Activated CD8-positive, alpha-beta memory T cell treated with anti-CD3 and anti-CD28 coated beads, Interleukin-2, amount 10 ng/mL, durations not matched to agents 7 days and 5 days (primary cell): Measurements from ENCODE around the gene ARV1. TPM values are rescaled to one million over a fixed set of nuclear protein-coding genes. Genes with fewer than 3 reads are reported as not detected.
A peak's percentile ranks its signal among the peaks of the same experiment; 100 is the strongest.

Experiments
- ATAC-seq: fragments of 150-1000 bp; cut with Tn5 transposase; one replicate; pipeline ENCODE4 v1.10.0; 2021; ENCODE audit warnings: moderate library complexity
- CTCF ChIA-PET: fragments of 350-600 bp; sonication (Branson Sonifier 250); formaldehyde crosslinking; loops from one replicate; lab custom pipeline; 2021; ENCODE audit warnings: antibody characterized with exemption; lab: Charles Lee
- DNase-seq: peaks from one replicate; pipeline ENCODE4 v3.0.0-alpha.2; 2020
- H3K27ac Mint-ChIP-seq: one replicate; pipeline ENCODE4 v1.8.0; 2021; ENCODE audit warnings: mild to moderate bottlenecking, mixed read lengths
- H3K27me3 Mint-ChIP-seq: one replicate; pipeline ENCODE4 v1.8.0; 2021; ENCODE audit warnings: mixed read lengths
- H3K36me3 Mint-ChIP-seq: one replicate; pipeline ENCODE4 v1.8.0; 2021; ENCODE audit warnings: mild to moderate bottlenecking, mixed read lengths
- H3K4me1 Mint-ChIP-seq: one replicate; pipeline ENCODE4 v1.8.0; 2021; ENCODE audit warnings: mixed read lengths
- H3K4me3 Mint-ChIP-seq: one replicate; pipeline ENCODE4 v1.8.0; 2021; ENCODE audit warnings: mild to moderate bottlenecking, moderate library complexity, mixed read lengths
- H3K9me3 Mint-ChIP-seq: one replicate; pipeline ENCODE4 v1.8.0; 2022; ENCODE audit warnings: low read depth, mixed read lengths
- total RNA-seq, 2 experiments: library from RNA; stranded (reverse); gene quantifications; one replicate each; pipeline ENCODE4 v1.2.3, GENCODE V29; 2021

Gene ARV1
- total RNA-seq, 2 experiments from 2014 or later: 12.9 to 16.0 TPM

GRCh38 chr1:230958370-230958769 is 20.5 kb upstream of the ARV1 start:
- no peak overlapping the region for H3K4me3 Mint-ChIP-seq
- DNase-seq (no peak), ATAC-seq (no peak)
- no peak overlapping the region for H3K27ac Mint-ChIP-seq
- H3K9me3 Mint-ChIP-seq: no peaks in the 10 kb centered on the region
- peaks cover 2% of the 10 kb centered on the region for H3K4me1 Mint-ChIP-seq
- peaks cover 56% of the 10 kb centered on the region for H3K36me3 Mint-ChIP-seq
- no peaks in the 10 kb centered on the region for H3K27me3 Mint-ChIP-seq
- CTCF ChIA-PET: interaction anchor here (1.0 to 3.2 kb wide), 3 partner anchors 13 to 40 kb away, joined by 3 to 7 read pairs (median 4); partner anchors contain the start of genes ARV1 and TTC13

GRCh38 chr1:230964896-230965295 is 14.0 kb upstream of the ARV1 start:
- CTCF ChIA-PET: no interaction called here
- Mint-ChIP-seq H3K36me3 (peaks cover 31% of the 10 kb centered on the region), H3K4me3 (no peak overlapping the region), H3K4me1 (peaks cover 6% of the 10 kb centered on the region), H3K9me3 (no peaks in the 10 kb centered on the region), H3K27me3 (no peaks in the 10 kb centered on the region), H3K27ac (no peak overlapping the region)
- no peak for DNase-seq
- no peak for ATAC-seq

GRCh38 chr1:230965535-230965934 is 13.4 kb upstream of the ARV1 start:
- Mint-ChIP-seq H3K36me3 (peaks cover 28% of the 10 kb centered on the region), H3K27ac (no peak overlapping the region), H3K9me3 (no peaks in the 10 kb centered on the region), H3K4me3 (no peak overlapping the region), H3K4me1 (peaks cover 9% of the 10 kb centered on the region), H3K27me3 (no peaks in the 10 kb centered on the region)
- no peak for ATAC-seq
- CTCF ChIA-PET: interaction anchor here (1.2 kb wide), 1 partner anchor 14 kb away, joined by 3 read pairs; the partner anchor contains the start of gene ARV1
- DNase-seq: no peak

- H3K4me1 Mint-ChIP-seq: peaks cover 9% of the 10 kb centered on the region
- H3K4me3 Mint-ChIP-seq: no peak overlapping the region
- no peaks in the 10 kb centered on the region for H3K27me3 Mint-ChIP-seq
- no peak overlapping the region for H3K27ac Mint-ChIP-seq
- no peaks in the 10 kb centered on the region for H3K9me3 Mint-ChIP-seq
- CTCF ChIA-PET: interaction anchor here (1.2 kb wide), 1 partner anchor 13 kb away, joined by 3 read pairs; the partner anchor contains the start of gene ARV1
- peaks cover 21% of the 10 kb centered on the region for H3K36me3 Mint-ChIP-seq
- DNase-seq (no peak), ATAC-seq (no peak)
Observed at GRCh38 chr1:230966358-230966873, 12.5 kb upstream of the ARV1 start.

- no peak overlapping the region for H3K27ac Mint-ChIP-seq
- no peaks in the 10 kb centered on the region for H3K9me3 Mint-ChIP-seq
- ATAC-seq (no peak), DNase-seq (no peak)
- H3K4me1 Mint-ChIP-seq: peaks cover 37% of the 10 kb centered on the region
- no peaks in the 10 kb centered on the region for H3K27me3 Mint-ChIP-seq
- no peak overlapping the region for H3K4me3 Mint-ChIP-seq
- CTCF ChIA-PET: interaction anchor here (1.5 kb wide), 1 partner anchor 9 kb away, joined by 8 read pairs; the partner anchor contains the start of genes ARV1 and TTC13
- H3K36me3 Mint-ChIP-seq: peaks cover 14% of the 10 kb centered on the region
Observed at GRCh38 chr1:230970432-230970831, 8.5 kb upstream of the ARV1 start.

GRCh38 chr1:230971771-230972170 is 7.1 kb upstream of the ARV1 start:
- DNase-seq: no peak
- no peaks in the 10 kb centered on the region for H3K27me3 Mint-ChIP-seq
- H3K4me1 Mint-ChIP-seq: peaks cover 49% of the 10 kb centered on the region
- peak overlapping the region; percentile 3 for H3K27ac Mint-ChIP-seq
- H3K36me3 Mint-ChIP-seq: peaks cover 26% of the 10 kb centered on the region
- CTCF ChIA-PET: interaction anchor here (1.1 to 1.5 kb wide), 2 partner anchors 14 to 24 kb away, joined by 3 to 4 read pairs; no protein-coding TSS in a partner anchor
- ATAC-seq: no peak
- H3K4me3 Mint-ChIP-seq: no peak overlapping the region
- no peaks in the 10 kb centered on the region for H3K9me3 Mint-ChIP-seq

- Mint-ChIP-seq H3K9me3 (no peaks in the 10 kb centered on the region), H3K4me3 (peak overlapping the region; percentile 52), H3K27me3 (no peaks in the 10 kb centered on the region), H3K36me3 (peaks cover 31% of the 10 kb centered on the region), H3K27ac (peak overlapping the region; percentile 89), H3K4me1 (peaks cover 57% of the 10 kb centered on the region)
- peak; percentile 86 for DNase-seq
- CTCF ChIA-PET: interaction anchor here (1.0 to 1.3 kb wide), 2 partner anchors 54 to 331 kb away, joined by 3 read pairs; no protein-coding TSS in a partner anchor
- peak; percentile 74 for ATAC-seq
Observed at GRCh38 chr1:230972855-230973271, 6.0 kb upstream of the ARV1 start.

GRCh38 chr1:230975636-230976035 is 3.3 kb upstream of the ARV1 start:
- no peaks in the 10 kb centered on the region for H3K27me3 Mint-ChIP-seq
- no peak for DNase-seq
- no peak for ATAC-seq
- H3K4me1 Mint-ChIP-seq: peaks cover 54% of the 10 kb centered on the region
- H3K4me3 Mint-ChIP-seq: no peak overlapping the region
- H3K9me3 Mint-ChIP-seq: no peaks in the 10 kb centered on the region
- H3K36me3 Mint-ChIP-seq: peaks cover 25% of the 10 kb centered on the region
- H3K27ac Mint-ChIP-seq: peak overlapping the region; percentile 20
- CTCF ChIA-PET: interaction anchor here (1.0 kb wide), 1 partner anchor 58 kb away, joined by 3 read pairs; no protein-coding TSS in a partner anchor

GRCh38 chr1:230976360-230976759 is 2.5 kb upstream of the ARV1 start:
- Mint-ChIP-seq H3K4me1 (peaks cover 54% of the 10 kb centered on the region), H3K4me3 (peak overlapping the region; percentile 20), H3K27ac (peak overlapping the region; percentile 96), H3K9me3 (no peaks in the 10 kb centered on the region), H3K36me3 (peaks cover 24% of the 10 kb centered on the region), H3K27me3 (no peaks in the 10 kb centered on the region)
- ATAC-seq (no peak), DNase-seq (no peak)
- CTCF ChIA-PET: interaction anchor here (0.7 kb wide), 1 partner anchor 20 kb away, joined by 3 read pairs; no protein-coding TSS in a partner anchor

GRCh38 chr1:230976825-230977747 is 1.8 kb upstream of the ARV1 start:
- ATAC-seq (no peak), DNase-seq (peak; percentile 65)
- H3K4me3 Mint-ChIP-seq: peak overlapping the region; percentile 89
- H3K9me3 Mint-ChIP-seq: no peaks in the 10 kb centered on the region
- no peaks in the 10 kb centered on the region for H3K27me3 Mint-ChIP-seq
- CTCF ChIA-PET: interaction anchor here (0.7 to 2.4 kb wide), 2 partner anchors 20 to 60 kb away, joined by 3 to 14 read pairs; no protein-coding TSS in a partner anchor
- H3K36me3 Mint-ChIP-seq: peaks cover 24% of the 10 kb centered on the region
- H3K27ac Mint-ChIP-seq: peak overlapping the region; percentile 96
- peaks cover 47% of the 10 kb centered on the region for H3K4me1 Mint-ChIP-seq

GRCh38 chr1:230977761-230978490 is 968 bp upstream of the ARV1 start:
- ATAC-seq (peak; percentile 8), DNase-seq (peak; percentile 50)
- Mint-ChIP-seq H3K4me1 (peaks cover 39% of the 10 kb centered on the region), H3K9me3 (no peaks in the 10 kb centered on the region), H3K27ac (peak overlapping the region; percentile 96), H3K36me3 (peaks cover 24% of the 10 kb centered on the region), H3K4me3 (peak overlapping the region; percentile 89), H3K27me3 (no peaks in the 10 kb centered on the region)
- CTCF ChIA-PET: interaction anchor here (0.7 to 2.7 kb wide), 9 partner anchors 8 to 85 kb away, joined by 3 to 14 read pairs (median 5); partner anchors contain the start of gene FAM89A

GRCh38 chr1:230979389-230979716 is 459 bp downstream of the ARV1 start:
- Mint-ChIP-seq H3K9me3 (no peaks in the 10 kb centered on the region), H3K36me3 (peaks cover 23% of the 10 kb centered on the region), H3K4me1 (peaks cover 27% of the 10 kb centered on the region), H3K27ac (peak overlapping the region; percentile 88), H3K4me3 (peak overlapping the region; percentile 99), H3K27me3 (no peaks in the 10 kb centered on the region)
- ATAC-seq (no peak), DNase-seq (no peak)
- CTCF ChIA-PET: interaction anchor here (1.0 to 2.7 kb wide), 10 partner anchors 9 to 86 kb away, joined by 3 to 14 read pairs (median 4); partner anchors contain the start of gene FAM89A
